Endometrial microvascular endothelial cells (primary cell): Measurements from ENCODE around the gene SOX5. TPM values are rescaled to one million over a fixed set of nuclear protein-coding genes. Genes with fewer than 3 reads are reported as not detected.
"Not testable (repeated sequence)": the region's sequence is repeated elsewhere in the genome, so short reads cannot be mapped to it uniquely, and the experiment has no call there.

Experiments
- in situ Hi-C: cut with HindIII; loops from 2 replicates; pipeline ENCODE4 v1.10.0; 2017; ENCODE audit warnings: low sequenced_read_pairs, low pct_unique_long_range_greater_than_20kb; ENCODE audit errors: inconsistent ontology term
- total RNA-seq: library from RNA; depleted of rRNA; stranded (reverse); fragments of >200 nt; gene quantifications from one replicate; pipeline ENCODE4 v1.2.3, GENCODE V29; 2015; ENCODE audit errors: inconsistent ontology term

The SOX5 gene
- total RNA-seq, 1 donor from 2014 or later, result not detected

DNA sequence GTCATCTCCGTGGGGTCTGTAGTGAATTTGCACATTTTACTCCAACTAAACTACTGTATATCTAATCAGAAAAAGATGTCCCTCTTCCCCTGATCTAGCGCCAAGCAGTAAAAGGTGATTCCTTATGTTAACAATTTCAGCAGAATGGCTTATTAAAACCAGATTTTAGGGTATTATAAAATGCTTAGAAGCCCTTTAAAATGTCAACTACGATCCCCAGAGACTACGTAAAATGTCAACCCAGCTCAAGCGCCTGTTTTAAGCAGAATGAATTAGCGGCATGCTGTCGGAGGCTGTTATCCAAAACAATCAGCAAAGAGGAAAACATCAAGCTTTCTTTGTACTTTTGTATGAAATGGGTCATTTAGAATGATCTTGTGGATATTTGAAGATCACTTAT lies 408.9 kb downstream of the SOX5 start:
- in situ Hi-C loops, result no loop called here

DNA sequence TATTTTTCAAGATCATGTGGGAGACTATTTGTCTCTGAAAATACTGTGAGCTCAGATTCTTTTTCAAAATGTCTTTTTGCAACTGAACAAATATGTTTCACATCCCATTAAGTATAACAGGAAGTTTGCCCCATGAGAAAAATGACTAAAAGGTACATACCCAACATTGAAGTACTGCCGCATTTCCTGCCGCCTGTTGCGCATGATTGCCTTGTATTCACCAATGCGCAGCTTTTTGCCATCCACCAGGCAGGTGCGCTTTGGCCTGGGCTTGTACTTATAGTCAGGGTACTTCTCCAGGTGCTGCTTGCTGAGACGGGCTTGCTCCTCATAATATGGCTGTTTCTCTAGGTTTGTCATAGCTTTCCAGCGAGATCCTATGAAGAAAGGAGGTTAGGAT lies 413.2 kb downstream of the SOX5 start:
- in situ Hi-C loops, result no loop called here

- in situ Hi-C loops, result no loop called here
These were observed 414.0 kb downstream of the SOX5 start for GRCh38 chr12:23535441-23535840.

GRCh38 chr12:23534196-23534595 lies 415.3 kb downstream of the SOX5 start:
- in situ Hi-C loops, result no loop called here

DNA sequence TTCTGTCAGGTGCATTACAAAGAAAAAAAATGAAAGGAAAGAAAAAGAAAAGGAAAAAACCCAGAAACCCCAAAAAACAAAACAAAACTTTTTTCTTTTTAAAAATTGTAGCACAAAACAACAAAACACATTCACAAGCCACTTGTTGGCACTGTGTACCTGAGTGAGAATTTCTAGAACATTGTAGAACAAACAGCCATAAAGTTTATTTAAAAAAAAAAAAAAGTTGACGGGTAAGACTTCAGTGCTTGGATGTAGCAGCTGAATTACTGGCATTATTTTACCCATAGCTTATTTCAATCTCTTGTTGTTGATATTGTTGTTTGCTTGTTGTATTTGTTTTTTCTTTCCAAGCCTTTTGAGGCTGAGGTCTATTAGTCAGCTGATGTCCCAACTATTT lies 415.8 kb downstream of the SOX5 start:
- in situ Hi-C loops, result no loop called here

DNA sequence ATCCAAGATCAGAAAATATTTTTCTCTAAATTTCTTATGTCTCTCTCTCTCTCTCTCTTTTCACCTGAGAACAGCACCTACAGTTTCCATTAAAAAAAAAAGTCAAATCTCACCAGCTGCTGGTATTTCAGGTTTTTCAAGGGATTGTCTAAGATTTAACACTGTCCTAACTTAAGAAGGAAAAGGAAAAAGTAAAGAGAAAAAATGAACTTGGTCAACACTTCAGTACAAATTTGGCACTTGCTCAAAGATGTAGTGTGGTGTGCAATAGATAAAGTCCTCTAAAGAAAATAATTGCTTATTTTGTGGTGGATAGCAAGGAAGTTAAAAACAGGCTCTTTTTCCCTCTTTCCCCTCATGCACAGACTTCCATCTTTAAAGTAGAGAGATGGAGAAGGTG lies 416.2 kb downstream of the SOX5 start:
- in situ Hi-C loops, result no loop called here

GRCh38 chr12:23528316-23528715 lies 421.2 kb downstream of the SOX5 start:
- in situ Hi-C loops, result no loop called here

DNA sequence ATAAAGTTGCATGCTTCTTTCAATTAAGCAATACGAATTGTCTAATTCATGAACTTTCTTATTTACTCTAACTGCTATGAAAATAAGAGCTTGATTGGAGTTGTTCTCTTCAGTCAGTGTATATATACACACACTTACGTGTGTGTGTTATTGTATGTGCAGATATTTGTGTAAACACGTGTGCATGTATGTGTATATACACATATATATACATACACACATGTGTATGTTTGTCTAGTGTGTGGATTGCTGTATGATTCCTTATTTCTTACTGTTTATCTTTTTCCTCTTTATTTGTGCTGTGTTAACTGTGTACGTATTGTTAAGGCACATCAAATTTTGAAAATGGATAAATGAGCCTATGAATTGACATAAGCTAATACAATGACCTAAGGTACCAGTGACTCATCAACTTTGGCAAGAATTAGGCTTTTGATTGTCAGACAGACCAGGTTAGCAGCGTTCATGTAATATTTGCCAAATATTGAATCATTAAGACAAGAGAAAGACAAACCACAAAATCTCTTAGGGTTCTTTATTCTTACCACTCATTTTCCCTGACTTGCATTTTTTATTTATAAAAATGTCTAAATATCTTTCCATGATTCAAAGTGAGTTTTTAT lies 423.9 kb downstream of the SOX5 start:
- in situ Hi-C loops, result no loop called here

- in situ Hi-C loops, result no loop called here
These were observed 426.1 kb downstream of the SOX5 start for GRCh38 chr12:23523339-23523738.

DNA sequence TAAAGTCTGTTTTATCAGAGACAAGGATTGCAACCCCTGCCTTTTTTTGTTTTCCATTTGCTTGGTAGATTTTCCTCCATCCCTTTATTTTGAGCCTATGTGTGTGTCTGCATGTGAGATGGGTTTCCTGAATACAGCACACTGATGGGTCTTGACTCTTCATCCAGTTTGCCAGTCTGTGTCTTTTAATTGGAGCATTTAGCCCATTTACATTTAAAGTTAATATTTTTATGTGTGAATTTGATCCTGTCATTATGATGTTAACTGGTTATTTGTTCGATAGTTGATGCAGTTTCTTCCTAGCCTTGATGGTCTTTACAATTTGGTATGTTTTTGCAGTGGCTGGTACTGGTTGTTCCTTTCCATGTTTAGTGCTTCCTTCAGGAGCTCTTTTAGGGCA lies 430.0 kb downstream of the SOX5 start:
- in situ Hi-C loops, result not testable (repeated sequence)

GRCh38 chr12:23515785-23516184 lies 433.7 kb downstream of the SOX5 start:
- in situ Hi-C loops, result not testable (repeated sequence)

GRCh38 chr12:23510484-23510883 lies 439.0 kb downstream of the SOX5 start:
- in situ Hi-C loops, result no loop called here

GRCh38 chr12:23509832-23510231 lies 439.6 kb downstream of the SOX5 start:
- in situ Hi-C loops, result not testable (repeated sequence)

DNA sequence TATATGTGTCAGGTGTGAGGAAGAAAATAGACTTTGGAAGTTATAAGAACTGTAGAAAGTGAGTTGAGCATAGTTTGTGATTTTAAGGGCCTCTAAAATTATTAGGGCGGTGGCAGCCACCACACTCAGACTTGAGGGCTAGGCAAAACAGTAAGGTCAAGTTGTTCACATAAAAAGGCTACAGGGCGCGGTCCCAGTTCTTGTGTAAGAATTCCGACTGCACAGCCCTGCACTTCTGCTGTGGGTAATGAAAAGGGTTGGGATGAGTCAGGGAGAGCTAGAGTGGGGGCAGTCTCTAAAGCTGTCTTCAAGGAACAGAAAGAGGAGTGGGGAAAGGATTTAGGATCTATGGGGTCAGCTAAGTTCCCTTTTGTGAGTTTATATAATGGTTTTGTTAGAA lies 441.7 kb downstream of the SOX5 start:
- in situ Hi-C loops, result not testable (repeated sequence)

- in situ Hi-C loops, result not testable (repeated sequence)
These were observed 443.7 kb downstream of the SOX5 start for GRCh38 chr12:23505736-23506135.

- in situ Hi-C loops, result no loop called here
These were observed 444.6 kb downstream of the SOX5 start for GRCh38 chr12:23504641-23505399.

GRCh38 chr12:23504043-23504442 lies 445.4 kb downstream of the SOX5 start:
- in situ Hi-C loops, result no loop called here

GRCh38 chr12:23503544-23503943 lies 445.9 kb downstream of the SOX5 start:
- in situ Hi-C loops, result no loop called here

DNA sequence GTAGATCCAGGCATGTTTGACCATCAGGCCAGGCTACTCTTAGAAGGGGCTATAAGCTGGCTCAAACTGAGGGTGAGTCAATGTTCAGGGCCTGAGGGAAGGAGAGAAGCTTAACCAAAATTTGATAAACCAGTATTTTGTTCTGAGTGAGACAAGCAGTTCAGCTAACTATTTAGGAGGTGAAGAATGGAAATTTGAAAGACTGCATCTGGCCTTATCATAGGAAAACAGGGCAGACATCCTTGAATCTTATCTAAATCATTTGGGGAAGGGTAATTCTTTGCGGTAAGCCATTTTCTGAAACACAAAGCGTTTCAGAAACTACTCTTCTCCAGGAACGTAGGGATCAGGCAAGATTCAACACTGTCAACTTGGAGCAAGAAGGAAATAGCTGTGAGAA lies 447.2 kb downstream of the SOX5 start:
- in situ Hi-C loops, result no loop called here

- in situ Hi-C loops, result no loop called here
These were observed 454.0 kb downstream of the SOX5 start for GRCh38 chr12:23495472-23495871.

- in situ Hi-C loops, result no loop called here
These were observed 455.8 kb downstream of the SOX5 start for GRCh38 chr12:23493672-23494071.
